Esophagus muscularis mucosa (tissue), 4 donors: ENCODE data around the gene PRMT9.

Experiments
- EP300 ChIP-seq: sonication (generic); formaldehyde crosslinking; IDR thresholded peaks from one replicate; pipeline ENCODE4 v1.6.1; 2017; ENCODE audit warnings: antibody characterized with exemption
- POLR2A ChIP-seq: fragments of 450-650 bp; IDR thresholded peaks from one replicate; pipeline ENCODE4 v1.6.1; 2017; ENCODE audit warnings: antibody characterized with exemption, moderate library complexity, mild to moderate bottlenecking, low read depth
- POLR2AphosphoS5 ChIP-seq, 2 donors: sonication (generic); formaldehyde crosslinking; IDR thresholded peaks; one replicate each; pipeline ENCODE4 v1.6.1; 2017; ENCODE audit warnings: antibody characterized with exemption in 2 of 2
- TF ChIP-seq, protein P1 (sequence below), 3 experiments: fragments of 200-600 bp in 2 of 3; fragments of 450-650 bp in 1 of 3; sonication (generic) in 2 of 3; IDR thresholded peaks; one replicate each; pipeline ENCODE4 v1.5.1; 2017 to 2019; ENCODE audit warnings: antibody characterized with exemption in 3 of 3, mild to moderate bottlenecking in 2 of 3, moderate library complexity in 1 of 3

DNA sequence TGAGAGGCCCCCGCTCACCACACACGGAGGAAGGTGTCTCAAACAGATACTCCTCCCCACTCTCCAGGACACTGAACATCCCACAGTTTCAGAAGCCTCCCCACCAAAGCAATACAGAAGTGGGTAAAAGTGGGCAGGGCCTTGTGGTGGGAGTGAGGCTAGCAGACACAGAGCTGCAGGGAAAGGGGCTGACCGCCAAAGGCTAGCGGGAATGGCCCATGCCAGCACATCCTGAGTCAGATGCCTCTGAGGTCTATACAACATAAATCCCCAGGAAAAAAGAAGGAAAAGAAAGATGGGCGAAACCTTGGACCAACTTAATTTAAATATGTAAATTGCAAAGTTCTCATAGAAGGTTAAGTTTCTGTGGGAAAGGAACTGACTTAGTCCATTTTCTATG lies 26.0 kb upstream of the PRMT9 start:
- TF ChIP-seq, protein P1, sequence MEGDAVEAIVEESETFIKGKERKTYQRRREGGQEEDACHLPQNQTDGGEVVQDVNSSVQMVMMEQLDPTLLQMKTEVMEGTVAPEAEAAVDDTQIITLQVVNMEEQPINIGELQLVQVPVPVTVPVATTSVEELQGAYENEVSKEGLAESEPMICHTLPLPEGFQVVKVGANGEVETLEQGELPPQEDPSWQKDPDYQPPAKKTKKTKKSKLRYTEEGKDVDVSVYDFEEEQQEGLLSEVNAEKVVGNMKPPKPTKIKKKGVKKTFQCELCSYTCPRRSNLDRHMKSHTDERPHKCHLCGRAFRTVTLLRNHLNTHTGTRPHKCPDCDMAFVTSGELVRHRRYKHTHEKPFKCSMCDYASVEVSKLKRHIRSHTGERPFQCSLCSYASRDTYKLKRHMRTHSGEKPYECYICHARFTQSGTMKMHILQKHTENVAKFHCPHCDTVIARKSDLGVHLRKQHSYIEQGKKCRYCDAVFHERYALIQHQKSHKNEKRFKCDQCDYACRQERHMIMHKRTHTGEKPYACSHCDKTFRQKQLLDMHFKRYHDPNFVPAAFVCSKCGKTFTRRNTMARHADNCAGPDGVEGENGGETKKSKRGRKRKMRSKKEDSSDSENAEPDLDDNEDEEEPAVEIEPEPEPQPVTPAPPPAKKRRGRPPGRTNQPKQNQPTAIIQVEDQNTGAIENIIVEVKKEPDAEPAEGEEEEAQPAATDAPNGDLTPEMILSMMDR (IDR thresholded peaks at IDR 0.05), result no peak
- TF ChIP-seq POLR2AphosphoS5 (IDR thresholded peaks at IDR 0.05) (no peak), POLR2A (no peak), EP300 (no peak)
